Midbrain (tissue), 1 donor: ENCODE measurements around the gene FOXK1.
"Not testable (repeated sequence)": the region's sequence is repeated elsewhere in the genome, so short reads cannot be mapped to it uniquely, and the experiment has no call there.

ENCODE experiments used
- DNase-seq: peaks from one replicate; lab custom pipeline; 2025; lab: John Stamatoyannopoulos, UW

Gene FOXK1

GRCh38 chr7:4681886-4682620 lies at the start of gene FOXK1:
Gene FOXK1 (plus strand): TSS chr7:4682295. CDS start chr7:4682309, 14 bp downstream.
- DNase-seq, result peak; percentile 77

GRCh38 chr7:4633012-4633411 lies 49.1 kb upstream of the FOXK1 start:
- DNase-seq, result no peak

GRCh38 chr7:4634166-4634565 lies 47.9 kb upstream of the FOXK1 start:
- DNase-seq, result no peak

- no peak for DNase-seq
Observed at GRCh38 chr7:4638781-4639575, 43.1 kb upstream of the FOXK1 start.

GRCh38 chr7:4641091-4641666 lies 40.9 kb upstream of the FOXK1 start:
- DNase-seq, result no peak

- peak; percentile 90 for DNase-seq
Observed at GRCh38 chr7:4641667-4642467, 40.2 kb upstream of the FOXK1 start.

GRCh38 chr7:4642468-4643203 lies 39.5 kb upstream of the FOXK1 start:
- no peak for DNase-seq

GRCh38 chr7:4643204-4643471 lies 39.0 kb upstream of the FOXK1 start:
- DNase-seq, result not testable (repeated sequence)

GRCh38 chr7:4645246-4645645 lies 36.8 kb upstream of the FOXK1 start:
- DNase-seq, result no peak

GRCh38 chr7:4648111-4648510 lies 34.0 kb upstream of the FOXK1 start:
- no peak for DNase-seq

GRCh38 chr7:4650433-4651047 lies 31.6 kb upstream of the FOXK1 start:
- DNase-seq, result peak; percentile 17

- no peak for DNase-seq
Observed at GRCh38 chr7:4653771-4654170, 28.3 kb upstream of the FOXK1 start.

- DNase-seq, result no peak
Observed at GRCh38 chr7:4655311-4655710, 26.8 kb upstream of the FOXK1 start.

- DNase-seq, result no peak
Observed at GRCh38 chr7:4655896-4656295, 26.2 kb upstream of the FOXK1 start.

- no peak for DNase-seq
Observed at GRCh38 chr7:4657640-4658417, 24.3 kb upstream of the FOXK1 start.

- no peak for DNase-seq
Observed at GRCh38 chr7:4659551-4660286, 22.4 kb upstream of the FOXK1 start.

- DNase-seq, result no peak
Observed at GRCh38 chr7:4661871-4662270, 20.2 kb upstream of the FOXK1 start.

GRCh38 chr7:4663239-4664018 lies 18.7 kb upstream of the FOXK1 start:
- DNase-seq, result no peak

GRCh38 chr7:4665661-4666060 lies 16.4 kb upstream of the FOXK1 start:
- no peak for DNase-seq
